Neuronal stem cell (in vitro differentiated cells): Measurements from ENCODE around the gene CAVIN2.

Experiments used
- DNase-seq: peaks from one replicate; pipeline ENCODE4 v3.0.0-alpha.2; 2013; ENCODE audit warnings: low spot score
- H2AFZ ChIP-seq: one replicate; pipeline ENCODE4 v1.6.1; 2013; ENCODE audit warnings: mild to moderate bottlenecking, low read length, inconsistent platforms
- H2AK5ac ChIP-seq: 2 replicates; pipeline ENCODE4 v1.6.1; 2013; ENCODE audit warnings: low read depth, mild to moderate bottlenecking, inconsistent platforms, low read length, moderate library complexity, mixed read lengths
- H2BK120ac ChIP-seq: 2 replicates; pipeline ENCODE4 v1.6.1; 2013; ENCODE audit warnings: low read depth, mild to moderate bottlenecking, inconsistent platforms, low read length, moderate library complexity, mixed read lengths
- H2BK12ac ChIP-seq: one replicate; pipeline ENCODE4 v1.6.1; 2013; ENCODE audit warnings: low read length, inconsistent platforms
- H2BK15ac ChIP-seq: 2 replicates; pipeline ENCODE4 v1.6.1; 2013; ENCODE audit warnings: mild to moderate bottlenecking, low read length, inconsistent platforms, mixed read lengths
- H2BK5ac ChIP-seq: one replicate; pipeline ENCODE4 v1.6.1; 2013; ENCODE audit warnings: inconsistent platforms, mild to moderate bottlenecking, low read length, moderate library complexity
- H3K14ac ChIP-seq: one replicate; pipeline ENCODE4 v1.6.1; 2013; ENCODE audit warnings: low read length, inconsistent platforms
- H3K18ac ChIP-seq: 2 replicates; pipeline ENCODE4 v1.6.1; 2013; ENCODE audit warnings: low read length, inconsistent platforms
- H3K23ac ChIP-seq: 2 replicates; pipeline ENCODE4 v1.6.1; 2013; ENCODE audit warnings: low read depth, mild to moderate bottlenecking, mixed read lengths, low read length, inconsistent platforms; ENCODE audit not compliant: poor library complexity
- H3K27ac ChIP-seq: replicated peaks from 3 replicates; pipeline ENCODE4 v1.5.1; 2013; ENCODE audit warnings: low read length, inconsistent platforms
- H3K27me3 ChIP-seq, 3 experiments: 2 replicates each; pipeline ENCODE4 v1.6.1; 2013; ENCODE audit warnings: low read length in 3 of 3, mild to moderate bottlenecking in 2 of 3, inconsistent platforms in 1 of 3, low read depth in 1 of 3, mixed read lengths in 1 of 3, moderate library complexity in 1 of 3; ENCODE audit not compliant: control insufficient read depth in 3 of 3, insufficient read depth in 3 of 3
- H3K36me3 ChIP-seq, 2 donors: replicated peaks in 1 of 2; 2 replicates each; pipeline ENCODE4 v1.6.1; 2013; ENCODE audit warnings: low read length in 2 of 2; ENCODE audit not compliant: control insufficient read depth in 2 of 2, insufficient read depth in 2 of 2
- H3K4ac ChIP-seq: 2 replicates; pipeline ENCODE4 v1.6.1; 2013; ENCODE audit warnings: inconsistent platforms, mild to moderate bottlenecking, low read length, moderate library complexity
- H3K4me1 ChIP-seq, 2 donors: 1 replicate in 1 of 2; 2 replicates in 1 of 2; pipeline ENCODE4 v1.6.1; 2013; ENCODE audit warnings: low read length in 2 of 2, low read depth in 1 of 2; ENCODE audit not compliant: control insufficient read depth in 2 of 2, insufficient read depth in 1 of 2
- H3K4me2 ChIP-seq: one replicate; pipeline ENCODE4 v1.6.1; 2013; ENCODE audit warnings: mild to moderate bottlenecking, low read length, inconsistent platforms; ENCODE audit not compliant: insufficient read depth, poor library complexity, severe bottlenecking
- H3K4me3 ChIP-seq, 2 donors: 2 replicates each; pipeline ENCODE4 v1.5.1; 2013; ENCODE audit warnings: low read length in 2 of 2, mild to moderate bottlenecking in 2 of 2, inconsistent platforms in 1 of 2, moderate library complexity in 1 of 2
- H3K79me1 ChIP-seq: one replicate; pipeline ENCODE4 v1.6.1; 2013; ENCODE audit warnings: low read depth, mild to moderate bottlenecking, inconsistent platforms, low read length, moderate library complexity
- H3K9ac ChIP-seq: one replicate; pipeline ENCODE4 v1.6.1; 2013; ENCODE audit warnings: mild to moderate bottlenecking, low read depth, low read length, inconsistent platforms; ENCODE audit not compliant: poor library complexity
- H3K9me3 ChIP-seq, 2 donors: replicated peaks in 1 of 2; 2 replicates each; pipeline versions ENCODE3 to v1.6.1; 2013; ENCODE audit warnings: low read length in 2 of 2, mild to moderate bottlenecking in 2 of 2, inconsistent platforms in 1 of 2, low read depth in 1 of 2, mixed read lengths in 1 of 2, moderate library complexity in 1 of 2; ENCODE audit not compliant: control insufficient read depth in 2 of 2, insufficient read depth in 1 of 2
- H4K8ac ChIP-seq: one replicate; pipeline ENCODE4 v1.6.1; 2013; ENCODE audit warnings: low read depth, mild to moderate bottlenecking, inconsistent platforms, low read length, moderate library complexity
- H4K91ac ChIP-seq: one replicate; pipeline ENCODE4 v1.6.1; 2013; ENCODE audit warnings: low read length, low read depth, mild to moderate bottlenecking, inconsistent platforms; ENCODE audit not compliant: poor library complexity
- WGBS, 2 donors: extraction: QIAGEN DNeasy Blood & Tissue Kit; methylation state at CpG; one replicate each; pipeline ENCODE4 v1.1.7; 2013; ENCODE audit warnings: missing lambda C conversion rate in 2 of 2, mixed read lengths in 1 of 2; ENCODE audit not compliant: insufficient read length in 2 of 2, insufficient replicate concordance in 1 of 2; ENCODE audit errors: extremely low coverage in 2 of 2; 5-methylcytosine and 5-hydroxymethylcytosine counted together

The CAVIN2 gene

DNA sequence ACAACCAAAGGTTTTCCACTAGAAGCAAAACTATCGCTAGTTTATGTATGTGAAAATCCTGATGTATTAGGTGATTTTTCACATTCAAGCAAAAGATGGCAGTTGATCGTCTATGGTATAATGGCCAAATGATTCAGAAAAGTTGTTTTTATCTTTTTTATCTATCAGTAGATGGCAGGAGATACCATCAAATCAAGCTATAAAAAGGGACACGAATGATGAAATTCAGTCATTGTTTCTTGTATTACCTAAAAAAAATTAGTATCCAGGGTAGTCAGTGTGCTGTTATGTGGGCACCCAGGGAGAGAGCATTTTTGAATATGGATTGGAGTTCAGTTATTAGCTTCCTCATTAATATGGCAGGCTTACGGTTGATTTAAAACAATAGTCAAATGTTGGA, 22.9 kb upstream of the CAVIN2 start:
- no peak overlapping the region for H2BK120ac ChIP-seq
- H3K18ac ChIP-seq: no peak overlapping the region
- H3K27me3 ChIP-seq: no peaks in the 10 kb centered on the region
- no peak overlapping the region for H3K4me2 ChIP-seq
- no peak overlapping the region for H4K8ac ChIP-seq
- H3K9ac ChIP-seq: no peak overlapping the region
- no peak overlapping the region for H3K14ac ChIP-seq
- no peak overlapping the region for H2BK5ac ChIP-seq
- no peak overlapping the region for H3K4me3 ChIP-seq
- no CpG with 5 or more reads among the region's 4 CpGs for WGBS, 2 donors
- DNase-seq: no peak
- H3K23ac ChIP-seq: no peak overlapping the region
- H3K36me3 ChIP-seq: no peaks in the 10 kb centered on the region
- no peak overlapping the region for H2AFZ ChIP-seq
- no peak overlapping the region for H2BK12ac ChIP-seq
- H3K27ac ChIP-seq: no peak overlapping the region
- no peak overlapping the region for H3K4ac ChIP-seq
- no peak overlapping the region for H2AK5ac ChIP-seq
- H3K9me3 ChIP-seq: no peaks in the 10 kb centered on the region
- H3K79me1 ChIP-seq: no peaks in the 10 kb centered on the region
- no peak overlapping the region for H4K91ac ChIP-seq
- H3K4me1 ChIP-seq: peaks cover 0 to 18% of the 10 kb centered on the region in 2 donors
- H2BK15ac ChIP-seq: no peak overlapping the region

DNA sequence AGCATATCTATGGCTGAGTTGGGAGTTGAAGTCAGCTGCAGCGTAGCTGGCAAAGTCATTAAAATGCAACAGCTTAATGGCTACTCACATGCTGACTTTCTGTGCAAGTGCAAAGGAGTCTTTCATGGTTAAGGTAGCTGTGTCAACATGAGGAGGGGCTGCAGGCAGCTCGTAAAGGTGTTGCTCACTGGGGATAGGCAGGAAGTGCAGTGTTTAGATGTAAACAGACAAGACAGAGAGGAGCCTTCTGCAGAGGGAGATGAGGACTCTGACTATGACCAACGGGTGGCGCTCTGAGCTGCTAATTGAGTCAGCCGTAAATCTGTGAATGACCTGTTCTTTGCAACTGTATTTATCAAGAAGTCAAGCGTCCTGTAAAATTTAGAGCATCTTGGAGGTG, 22.3 kb upstream of the CAVIN2 start:
- H3K9ac ChIP-seq: no peak overlapping the region
- no peak overlapping the region for H2BK12ac ChIP-seq
- H2AK5ac ChIP-seq: no peak overlapping the region
- no peak overlapping the region for H3K23ac ChIP-seq
- H3K18ac ChIP-seq: no peak overlapping the region
- no peak overlapping the region for H3K4me3 ChIP-seq
- H2BK5ac ChIP-seq: no peak overlapping the region
- no peak overlapping the region for H3K4me2 ChIP-seq
- H3K4me1 ChIP-seq: peaks cover 0 to 18% of the 10 kb centered on the region in 2 donors
- H3K79me1 ChIP-seq: no peaks in the 10 kb centered on the region
- no peaks in the 10 kb centered on the region for H3K36me3 ChIP-seq
- no peak overlapping the region for H4K91ac ChIP-seq
- peak overlapping the region; percentile 51 for H2AFZ ChIP-seq
- no peak overlapping the region for H3K4ac ChIP-seq
- no peak overlapping the region for H2BK15ac ChIP-seq
- H3K27ac ChIP-seq: no peak overlapping the region
- no peak overlapping the region for H2BK120ac ChIP-seq
- no peaks in the 10 kb centered on the region for H3K9me3 ChIP-seq
- no peak overlapping the region for H4K8ac ChIP-seq
- no CpG with 5 or more reads among the region's 6 CpGs for WGBS, 2 donors
- H3K27me3 ChIP-seq: no peaks in the 10 kb centered on the region
- H3K14ac ChIP-seq: no peak overlapping the region
- DNase-seq: peak; percentile 56

DNA sequence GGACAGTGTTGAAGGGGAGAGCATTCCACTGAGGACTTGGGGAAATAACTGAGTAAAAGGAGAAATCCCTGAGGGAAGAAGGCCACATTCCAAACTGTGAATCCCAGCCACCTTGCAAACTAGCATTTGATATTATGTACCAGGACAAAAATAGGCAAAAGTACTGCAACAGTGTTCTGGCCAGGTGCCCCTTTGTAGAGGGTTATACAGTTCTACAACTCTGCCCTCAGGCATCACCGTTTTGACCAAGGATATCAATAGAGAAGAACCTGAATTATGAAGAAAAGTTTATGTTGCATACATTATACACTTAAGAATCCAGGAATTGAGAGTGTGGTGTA, 20.6 kb upstream of the CAVIN2 start:
- Histone ChIP-seq H2BK12ac (no peak overlapping the region), H3K36me3 (no peaks in the 10 kb centered on the region), H2BK5ac (no peak overlapping the region), H3K4me3 (no peak overlapping the region), H2AK5ac (no peak overlapping the region), H3K79me1 (no peaks in the 10 kb centered on the region), H3K23ac (no peak overlapping the region), H3K9me3 (no peaks in the 10 kb centered on the region), H2BK15ac (no peak overlapping the region), H2BK120ac (no peak overlapping the region), H3K14ac (no peak overlapping the region), H4K8ac (no peak overlapping the region), H2AFZ (no peak overlapping the region), H3K4ac (no peak overlapping the region), H3K18ac (no peak overlapping the region), H3K27me3 (no peaks in the 10 kb centered on the region), H3K4me1 (peaks cover 0 to 18% of the 10 kb centered on the region in 2 donors), H4K91ac (no peak overlapping the region), H3K27ac (no peak overlapping the region), H3K9ac (no peak overlapping the region), H3K4me2 (no peak overlapping the region)
- no CpG with 5 or more reads among the region's 1 CpG for WGBS, 2 donors
- DNase-seq: no peak

DNA sequence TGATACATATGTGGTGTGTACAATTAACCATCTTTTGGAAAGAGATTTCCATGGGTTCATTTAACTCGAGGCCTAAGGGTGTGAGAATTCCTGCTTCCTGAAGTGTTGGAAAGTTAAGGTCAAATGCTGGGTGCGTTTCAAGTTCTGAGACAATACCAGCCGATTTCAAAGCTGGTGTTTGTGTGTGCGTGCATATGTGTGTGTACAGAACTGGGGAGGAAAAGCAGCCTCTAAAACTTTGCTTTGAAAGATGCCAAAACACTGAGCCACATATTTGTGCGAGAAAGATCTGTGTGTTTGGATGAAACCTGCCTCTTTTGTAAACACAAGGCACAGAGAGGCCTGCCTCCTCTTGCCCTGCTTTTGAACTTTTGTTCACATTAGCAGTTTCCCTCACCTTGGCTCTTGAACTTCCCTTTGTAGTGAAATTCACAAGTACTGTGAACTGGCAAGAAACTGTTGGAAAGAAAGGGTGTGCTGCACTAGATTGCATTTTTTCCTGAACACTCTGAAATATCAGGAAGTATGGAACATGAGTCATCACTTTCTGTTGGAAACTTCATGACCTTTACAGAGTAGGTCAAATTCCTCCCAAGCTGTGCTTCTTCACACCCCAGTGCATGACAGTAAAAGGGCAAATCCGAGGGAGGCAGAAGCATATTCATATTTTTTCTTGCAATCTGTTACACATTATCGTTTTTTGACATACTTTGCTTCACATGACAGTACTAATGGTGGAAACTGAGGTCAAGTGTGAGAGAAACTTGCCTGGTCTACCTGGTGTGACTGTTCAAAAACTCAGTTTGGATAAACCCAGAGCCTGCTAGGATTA, 20.0 kb upstream of the CAVIN2 start:
- H3K79me1 ChIP-seq: no peaks in the 10 kb centered on the region
- no peak for DNase-seq
- no peak overlapping the region for H3K4me3 ChIP-seq
- H2AFZ ChIP-seq: peak overlapping the region; percentile 51
- H2AK5ac ChIP-seq: no peak overlapping the region
- H3K18ac ChIP-seq: no peak overlapping the region
- H2BK12ac ChIP-seq: no peak overlapping the region
- no peak overlapping the region for H3K27ac ChIP-seq
- H3K9ac ChIP-seq: no peak overlapping the region
- no peak overlapping the region for H3K4ac ChIP-seq
- H2BK120ac ChIP-seq: no peak overlapping the region
- H4K8ac ChIP-seq: no peak overlapping the region
- H4K91ac ChIP-seq: no peak overlapping the region
- H3K4me1 ChIP-seq: peaks cover 0 to 18% of the 10 kb centered on the region in 2 donors
- no peak overlapping the region for H2BK15ac ChIP-seq
- no CpG with 5 or more reads among the region's 7 CpGs for WGBS, 2 donors
- no peak overlapping the region for H3K23ac ChIP-seq
- no peak overlapping the region for H3K4me2 ChIP-seq
- no peak overlapping the region for H3K14ac ChIP-seq
- H2BK5ac ChIP-seq: no peak overlapping the region
- no peaks in the 10 kb centered on the region for H3K9me3 ChIP-seq
- no peaks in the 10 kb centered on the region for H3K36me3 ChIP-seq
- no peaks in the 10 kb centered on the region for H3K27me3 ChIP-seq
